Erythroblast (primary cell): ENCODE data around the gene NUDT19.
"Not testable (repeated sequence)": the region's sequence is repeated elsewhere in the genome, so short reads cannot be mapped to it uniquely, and the experiment has no call there.

Experiments
- DNase-seq, 2 experiments: peaks; one replicate each; lab custom pipeline; 2025; lab: John Stamatoyannopoulos, UW
- GATA1 ChIP-seq: IDR thresholded peaks from 2 replicates; pipeline ENCODE4 v1.6.1; 2011; ENCODE audit warnings: low read depth, mild to moderate bottlenecking, control low read depth, low read length, moderate library complexity
- POLR2A ChIP-seq: IDR thresholded peaks from 2 replicates; pipeline ENCODE4 v1.6.1; 2011; ENCODE audit warnings: mild to moderate bottlenecking, low read length

Gene NUDT19

GRCh38 chr19:32686847-32687475, 4.7 kb upstream of the NUDT19 start:
- DNase-seq = peak in 1 of 2 experiments; percentile 43
- no peak for TF ChIP-seq GATA1
- TF ChIP-seq POLR2A = no peak

- no peak for TF ChIP-seq POLR2A
- no peak for TF ChIP-seq GATA1
- peak in 1 of 2 experiments; percentile 69 for DNase-seq
Measured at GRCh38 chr19:32687681-32688080, 3.9 kb upstream of the NUDT19 start.

GRCh38 chr19:32688311-32688710, 3.3 kb upstream of the NUDT19 start:
- TF ChIP-seq POLR2A (no peak), GATA1 (no peak)
- no peak for DNase-seq

- peak; percentile 80 to 81 for DNase-seq
- TF ChIP-seq GATA1 (no peak), POLR2A (peak; percentile 59)
Measured at GRCh38 chr19:32691952-32692726, 518 bp downstream of the NUDT19 start.

- no peak for TF ChIP-seq GATA1
- no peak for TF ChIP-seq POLR2A
- DNase-seq = no peak
Measured at GRCh38 chr19:32692727-32693061, 1.1 kb downstream of the NUDT19 start.

GRCh38 chr19:32693151-32694108, 1.8 kb downstream of the NUDT19 start:
- DNase-seq = peak; percentile 83 to 88

GRCh38 chr19:32694316-32694715, 2.7 kb downstream of the NUDT19 start:
- peak in 1 of 2 experiments; percentile 44 for DNase-seq

More at GRCh38 chr19:32693151-32694108, 1.8 kb downstream of the NUDT19 start:
- TF ChIP-seq POLR2A = peak; percentile 93

GRCh38 chr19:32694851-32695250, 3.2 kb downstream of the NUDT19 start:
- not testable (repeated sequence) for DNase-seq

GRCh38 chr19:32695506-32695905, 3.9 kb downstream of the NUDT19 start:
- peak; percentile 68 to 81 for DNase-seq

- not testable (repeated sequence) for DNase-seq
Measured at GRCh38 chr19:32696771-32697170, 5.2 kb downstream of the NUDT19 start.

- peak in 1 of 2 experiments; percentile 37 for DNase-seq
Measured at GRCh38 chr19:32700129-32700528, 8.5 kb downstream of the NUDT19 start.

- no peak for DNase-seq
Measured at GRCh38 chr19:32702010-32702409, 10.4 kb downstream of the NUDT19 start.

GRCh38 chr19:32704006-32704405, 12.4 kb downstream of the NUDT19 start:
- not testable (repeated sequence) for DNase-seq

More at GRCh38 chr19:32702010-32702409, 10.4 kb downstream of the NUDT19 start:
- TF ChIP-seq GATA1 = no peak
- no peak for TF ChIP-seq POLR2A

GRCh38 chr19:32708457-32708856, 16.8 kb downstream of the NUDT19 start:
- DNase-seq = no peak
- TF ChIP-seq GATA1 (no peak), POLR2A (no peak)
